Spleen (tissue), 7 donors: ENCODE data around the gene GNG4.

Experiments
- POLR2AphosphoS5 ChIP-seq, 3 donors: sonication (generic); formaldehyde crosslinking; IDR thresholded peaks; one replicate each; pipeline ENCODE4 v1.5.1; 2017; ENCODE audit warnings: antibody characterized with exemption in 3 of 3
- TF ChIP-seq, protein P1 (sequence below), 11 experiments: fragments of 200-600 bp in 7 of 11; fragments of 450-650 bp in 4 of 11; sonication (generic) in 4 of 11; IDR thresholded peaks in 8 of 11; conservative IDR thresholded peaks in 3 of 11; 1 replicate in 7 of 11; 2 replicates in 4 of 11; pipeline versions ENCODE4 v1.4.0 to v1.8.0; 2016 to 2021; ENCODE audit warnings: antibody characterized with exemption in 11 of 11, inconsistent platforms in 4 of 11, mild to moderate bottlenecking in 1 of 11
- donor health status: DM: no; HTN: no; CAD: no; lungs with moderate emphysema.
- donor health status: DM: no; HTN: no; CAD: no.
- donor health status: DM: no; HTN: no; CAD: no.

- TF ChIP-seq POLR2AphosphoS5 (IDR thresholded peaks at IDR 0.05) = no peak
- TF ChIP-seq, protein P1, sequence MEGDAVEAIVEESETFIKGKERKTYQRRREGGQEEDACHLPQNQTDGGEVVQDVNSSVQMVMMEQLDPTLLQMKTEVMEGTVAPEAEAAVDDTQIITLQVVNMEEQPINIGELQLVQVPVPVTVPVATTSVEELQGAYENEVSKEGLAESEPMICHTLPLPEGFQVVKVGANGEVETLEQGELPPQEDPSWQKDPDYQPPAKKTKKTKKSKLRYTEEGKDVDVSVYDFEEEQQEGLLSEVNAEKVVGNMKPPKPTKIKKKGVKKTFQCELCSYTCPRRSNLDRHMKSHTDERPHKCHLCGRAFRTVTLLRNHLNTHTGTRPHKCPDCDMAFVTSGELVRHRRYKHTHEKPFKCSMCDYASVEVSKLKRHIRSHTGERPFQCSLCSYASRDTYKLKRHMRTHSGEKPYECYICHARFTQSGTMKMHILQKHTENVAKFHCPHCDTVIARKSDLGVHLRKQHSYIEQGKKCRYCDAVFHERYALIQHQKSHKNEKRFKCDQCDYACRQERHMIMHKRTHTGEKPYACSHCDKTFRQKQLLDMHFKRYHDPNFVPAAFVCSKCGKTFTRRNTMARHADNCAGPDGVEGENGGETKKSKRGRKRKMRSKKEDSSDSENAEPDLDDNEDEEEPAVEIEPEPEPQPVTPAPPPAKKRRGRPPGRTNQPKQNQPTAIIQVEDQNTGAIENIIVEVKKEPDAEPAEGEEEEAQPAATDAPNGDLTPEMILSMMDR (IDR thresholded peaks at IDR 0.05 in 8 of 11, conservative IDR thresholded peaks at IDR 0.05 in 3 of 11) = no peak
Observed at GRCh38 chr1:235652364-235652763, 2.8 kb upstream of the GNG4 start.
